Activated CD4-positive, CD25-positive, alpha-beta regulatory T cell (primary cell): ENCODE measurements around the gene MVK.

ENCODE experiments used
- DNase-seq, 4 experiments: peaks; one replicate each; lab custom pipeline; 2025; lab: John Stamatoyannopoulos, UW

MVK gene

GRCh38 chr12:109631751-109632150 lies 58.2 kb downstream of the MVK start:
- no peak for DNase-seq

DNA sequence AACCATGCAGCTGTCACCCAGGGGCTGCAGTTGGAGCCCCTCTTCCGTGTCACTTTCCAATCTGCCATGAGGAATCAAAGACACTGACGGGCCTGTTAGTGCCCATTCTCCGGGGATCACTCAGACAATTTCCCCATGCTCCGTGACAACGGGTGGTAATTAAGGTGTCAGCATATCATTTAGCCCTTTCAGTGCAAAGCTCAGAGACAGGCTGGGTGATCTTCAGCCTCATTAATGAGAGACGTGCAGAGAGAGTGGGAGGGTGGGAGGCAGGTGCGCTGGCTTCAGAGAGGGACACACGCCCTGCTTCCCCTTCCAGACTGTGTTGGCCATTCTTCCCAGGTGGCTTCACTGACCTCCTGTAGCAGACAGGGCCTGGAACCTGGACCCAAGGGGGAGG lies 58.7 kb downstream of the MVK start:
- DNase-seq = no peak

- no peak for DNase-seq
Measured at GRCh38 chr12:109635717-109636116, 62.1 kb downstream of the MVK start.

DNA sequence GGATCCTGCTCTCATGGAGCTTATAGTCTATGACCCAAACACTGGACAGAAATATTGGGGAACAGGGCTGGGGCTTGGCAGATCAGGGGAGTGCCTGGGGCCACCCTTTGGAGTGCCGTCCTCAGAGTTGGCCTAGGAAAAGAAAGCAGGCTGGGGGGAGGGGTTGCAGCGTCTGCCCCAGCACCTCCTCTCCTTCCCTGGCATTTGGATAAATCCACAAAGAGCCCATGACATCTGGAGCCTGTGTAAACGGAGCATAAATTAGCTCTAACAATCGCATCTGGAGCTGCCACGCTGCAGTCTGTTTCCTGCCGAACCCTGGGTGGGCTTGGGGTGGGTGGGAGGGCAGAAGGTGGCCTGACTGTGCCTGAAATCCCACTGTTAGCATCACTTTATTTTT lies 63.8 kb downstream of the MVK start:
- no peak for DNase-seq

DNA sequence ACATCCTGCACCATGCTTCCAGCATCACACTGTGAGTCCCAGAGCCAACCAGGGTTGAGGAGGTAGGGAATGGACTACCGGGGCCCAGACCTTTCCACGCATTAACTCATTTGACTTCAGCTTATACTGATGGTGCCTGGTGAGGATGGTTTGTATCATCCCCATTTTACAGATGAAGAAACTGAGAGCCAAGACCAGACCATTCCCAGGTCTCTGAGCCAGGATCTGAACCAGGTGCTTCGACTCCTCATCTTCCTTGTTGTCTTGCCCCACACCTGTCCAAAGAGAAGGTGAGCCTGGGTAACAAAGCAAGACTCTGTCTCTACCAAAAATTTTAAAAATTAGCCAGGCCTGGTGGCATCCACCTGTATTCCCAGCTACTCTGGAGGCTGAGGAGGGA lies 64.4 kb downstream of the MVK start:
- no peak for DNase-seq

DNA sequence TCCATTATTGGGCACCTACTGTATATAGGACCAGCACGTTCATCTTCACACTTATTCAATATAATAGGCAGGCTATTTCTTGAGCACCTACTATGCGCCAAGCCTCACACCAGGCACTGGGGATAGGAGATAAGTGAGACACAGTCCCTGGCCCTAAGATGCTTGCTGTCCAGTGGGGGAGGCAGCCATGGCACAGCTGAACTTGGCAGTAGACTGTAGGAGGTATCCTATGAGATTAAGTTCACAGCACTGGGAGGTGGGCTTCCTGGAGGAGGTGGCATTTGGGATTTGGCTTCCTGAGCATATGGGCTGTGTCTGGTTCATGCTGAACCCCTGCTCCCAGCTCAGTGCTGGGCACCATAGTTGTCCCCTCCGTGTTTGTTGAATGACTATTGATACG lies 65.1 kb downstream of the MVK start:
- DNase-seq = no peak

GRCh38 chr12:109639151-109639872 lies 65.7 kb downstream of the MVK start:
- DNase-seq = no peak

- DNase-seq = no peak
Measured at GRCh38 chr12:109640961-109641360, 67.4 kb downstream of the MVK start.

- no peak for DNase-seq
Measured at GRCh38 chr12:109641422-109641821, 67.8 kb downstream of the MVK start.

DNA sequence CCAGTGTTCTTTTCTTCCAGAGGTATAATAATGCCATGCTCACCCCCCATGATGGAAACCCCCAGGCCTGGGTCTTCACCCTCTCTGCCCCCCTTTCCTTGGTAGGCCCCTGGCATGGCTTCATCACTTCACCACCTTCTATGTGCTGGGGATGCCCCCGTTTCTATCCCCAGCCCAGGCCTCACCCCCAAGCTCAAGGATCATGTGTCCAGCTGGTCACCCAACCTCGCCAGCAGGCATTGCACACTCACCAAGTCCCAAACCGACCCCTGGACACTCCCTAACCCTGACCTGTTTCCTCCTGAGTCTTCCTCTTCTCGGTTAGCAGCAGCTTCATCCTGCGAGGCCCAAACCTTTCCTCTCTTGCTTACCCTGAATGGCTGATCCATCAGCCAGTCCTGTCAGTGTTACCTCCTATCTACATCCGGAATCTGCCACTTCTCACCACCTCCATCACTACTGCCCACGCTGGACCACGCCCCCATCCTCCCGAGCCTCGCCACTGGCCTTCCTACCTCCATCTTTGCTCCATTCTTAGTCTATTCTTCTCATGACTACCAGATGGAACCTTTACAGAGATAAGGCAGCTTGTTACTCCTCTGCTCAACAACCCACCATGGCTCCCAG lies 69.0 kb downstream of the MVK start:
- DNase-seq = no peak

- DNase-seq = no peak
Measured at GRCh38 chr12:109645194-109645593, 71.6 kb downstream of the MVK start.

DNA sequence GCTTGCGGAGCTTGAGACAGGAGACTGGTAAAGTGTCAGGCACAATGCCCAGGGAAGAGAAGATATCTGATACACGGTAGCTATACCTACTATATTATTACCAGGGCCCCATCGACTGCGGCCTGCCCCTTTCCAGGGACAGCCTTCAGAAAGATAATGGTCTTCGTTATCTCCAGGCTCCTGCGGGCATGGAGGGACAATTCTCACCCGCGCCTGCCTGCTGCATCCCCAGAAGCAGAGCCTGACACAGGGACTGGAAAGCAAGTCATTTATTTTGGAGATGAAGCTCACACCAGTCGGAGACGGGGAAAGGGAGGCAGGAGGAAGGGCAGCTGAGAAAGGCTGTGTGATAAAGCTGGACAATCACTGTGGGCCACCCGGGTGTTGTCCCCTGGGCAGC lies 72.1 kb downstream of the MVK start:
- DNase-seq = no peak
